Measurements from ENCODE around the gene TACC2.

Gene TACC2

DNA sequence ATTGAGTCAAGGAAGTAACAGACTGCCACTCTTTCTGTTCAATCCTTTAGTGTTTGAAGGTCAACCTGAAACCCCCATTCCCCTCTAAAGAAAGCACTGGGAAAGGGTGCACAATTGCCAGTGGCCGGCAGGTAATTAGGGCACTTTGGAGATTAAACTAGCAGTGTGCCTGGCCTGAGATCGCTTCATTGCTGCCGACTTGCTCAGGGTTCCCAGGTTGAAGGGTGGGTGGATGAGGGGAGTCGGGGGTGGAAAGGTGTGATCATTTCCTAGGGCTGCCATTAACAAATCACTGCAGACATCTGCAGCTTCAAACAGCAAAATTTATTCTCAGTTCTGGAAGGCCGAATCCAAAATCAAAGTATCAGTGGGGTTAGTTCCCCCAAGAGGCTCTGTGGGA, 265.9 kb downstream of the TACC2 start:
- DNase-seq: no peak

DNA sequence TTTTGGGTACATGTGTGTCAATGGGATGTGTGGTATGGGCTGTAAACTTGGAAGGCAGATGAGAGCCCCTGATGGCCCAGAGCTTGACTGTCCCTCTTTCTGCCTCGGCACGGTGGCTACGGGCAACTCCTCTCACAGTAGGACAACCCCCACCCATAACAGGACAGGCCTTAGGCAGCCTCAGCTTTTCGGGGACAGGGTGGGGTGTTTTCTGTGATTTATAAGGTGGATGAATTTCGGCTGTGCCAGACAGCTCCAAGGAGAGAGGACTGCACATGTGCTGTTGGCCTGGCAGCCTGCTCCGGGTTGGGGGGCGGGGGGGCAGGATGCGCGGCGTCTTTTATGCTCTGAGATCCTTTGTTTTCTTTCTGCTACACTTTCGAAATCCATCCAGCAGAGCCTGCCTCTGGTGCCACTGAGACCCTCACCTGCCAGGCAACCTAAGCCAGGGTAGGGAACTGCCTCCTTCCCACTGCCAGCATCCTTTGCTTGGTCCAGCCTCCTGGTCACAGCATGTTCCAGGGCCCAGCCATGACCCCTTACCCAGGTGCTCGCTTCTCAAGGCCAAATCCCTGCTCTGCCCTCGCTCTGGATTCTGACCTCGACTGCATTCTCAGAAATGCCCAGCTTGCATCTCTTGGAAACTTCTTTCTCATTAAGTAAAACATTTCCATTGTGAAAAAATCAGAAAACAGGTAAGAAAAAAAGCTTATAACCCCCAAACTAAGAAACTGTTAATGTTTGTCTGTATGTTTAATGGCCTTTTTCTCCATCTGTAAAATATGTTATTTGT, 266.7 kb downstream of the TACC2 start:
- DNase-seq: no peak

DNA sequence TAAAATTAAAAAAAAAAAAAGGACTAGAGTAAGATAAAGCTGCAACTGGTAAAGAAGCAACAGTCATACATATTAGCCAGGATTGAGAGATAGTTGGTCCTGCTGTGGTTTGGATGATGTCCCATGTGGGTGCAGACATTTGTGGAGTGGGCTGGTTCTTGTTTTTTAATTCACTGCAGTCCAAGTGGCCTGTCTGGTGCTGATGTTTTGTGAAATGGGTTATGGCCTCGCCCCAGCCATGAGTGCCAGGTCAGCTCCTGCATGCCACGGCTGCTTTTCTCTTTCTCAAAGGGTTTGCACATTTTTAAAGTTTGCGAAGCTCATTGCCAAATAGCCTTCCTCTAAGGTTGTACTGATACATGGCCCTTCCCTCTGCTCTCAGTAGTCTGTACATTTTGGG, 268.1 kb downstream of the TACC2 start:
- DNase-seq: no peak

DNA sequence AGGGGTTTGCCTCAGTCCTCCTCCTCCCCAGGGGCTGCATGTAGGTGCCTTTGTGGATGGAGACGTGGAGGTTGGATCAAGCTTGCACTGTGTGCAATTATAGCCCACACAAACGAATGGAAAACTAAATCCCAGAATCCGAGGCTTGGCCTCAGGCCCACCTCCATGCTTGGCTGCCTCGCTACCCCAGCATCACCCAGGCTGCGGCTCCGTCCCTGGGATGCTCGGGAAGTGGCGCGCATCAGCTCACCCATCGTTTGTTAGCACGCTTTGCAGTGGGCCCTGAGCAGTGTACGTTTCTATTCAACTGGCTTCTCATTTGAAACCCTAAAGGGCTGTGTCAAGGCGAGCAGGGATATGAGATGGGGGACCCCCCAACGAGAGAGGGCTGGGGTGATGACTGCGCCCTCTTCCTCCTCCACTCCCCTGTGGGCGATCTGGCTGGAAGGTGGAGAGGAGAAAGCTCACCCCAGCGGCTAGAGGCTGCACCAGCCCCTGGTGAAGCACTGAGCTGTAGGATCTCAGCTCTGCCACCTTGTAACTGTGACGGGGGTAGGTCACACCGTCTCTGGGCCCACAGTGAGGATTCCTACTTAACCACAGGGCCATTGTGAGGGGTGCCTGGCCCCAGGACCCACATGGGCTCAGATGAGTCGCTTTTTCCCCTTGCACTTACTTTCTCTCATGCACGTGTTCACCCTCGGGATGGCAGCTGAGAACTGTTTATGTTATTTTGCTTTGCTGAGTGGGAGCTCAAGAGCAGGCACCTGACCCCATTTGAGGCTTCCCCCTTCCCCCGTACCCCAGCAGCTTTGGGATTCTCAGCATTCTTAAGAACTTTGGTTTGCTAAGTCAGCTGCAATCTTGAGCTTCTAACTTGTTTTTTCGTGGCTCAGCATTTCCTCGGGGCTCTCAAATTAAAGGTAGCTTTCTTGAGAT, 269.4 kb downstream of the TACC2 start:
- DNase-seq: no peak

DNA sequence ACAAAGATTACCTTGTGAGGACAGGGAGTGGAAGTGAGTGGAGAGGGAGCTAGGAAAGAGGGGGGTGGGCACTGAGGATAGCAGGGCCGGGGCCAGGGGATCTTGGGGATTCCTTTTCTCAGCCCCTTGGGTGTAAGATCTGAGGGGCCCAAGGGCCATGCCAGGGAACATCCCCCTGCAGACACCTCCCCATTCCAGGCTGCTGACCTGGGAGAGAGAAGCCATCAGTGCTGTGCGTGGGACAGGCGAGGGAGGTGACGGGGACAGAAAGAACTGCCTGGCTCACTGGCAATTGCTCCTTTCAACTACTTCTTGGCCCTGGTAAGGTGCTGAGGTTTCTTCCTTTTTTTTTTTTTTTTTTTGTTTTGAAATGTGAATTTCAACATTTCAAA, 270.1 kb downstream of the TACC2 start:
- no peak for DNase-seq

DNA sequence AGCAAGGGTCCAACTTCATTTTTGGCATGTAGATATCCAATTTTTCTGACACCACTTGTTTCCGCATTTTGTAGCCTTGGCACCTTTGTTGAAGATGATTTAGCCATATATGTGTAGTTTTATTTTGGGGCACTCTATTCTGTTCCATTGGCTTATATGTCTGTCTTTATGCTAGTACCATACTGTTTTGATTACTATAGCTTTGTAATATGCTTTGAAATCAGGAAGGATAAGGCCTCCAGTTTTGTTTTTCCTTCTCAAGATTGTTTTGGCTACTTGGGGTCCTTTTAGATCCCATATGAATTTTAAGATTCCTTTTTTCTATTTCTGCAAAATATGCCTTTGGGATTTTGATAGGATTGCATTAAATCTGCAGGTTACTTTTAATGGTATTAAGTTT, 272.6 kb downstream of the TACC2 start:
- no peak for DNase-seq

DNA sequence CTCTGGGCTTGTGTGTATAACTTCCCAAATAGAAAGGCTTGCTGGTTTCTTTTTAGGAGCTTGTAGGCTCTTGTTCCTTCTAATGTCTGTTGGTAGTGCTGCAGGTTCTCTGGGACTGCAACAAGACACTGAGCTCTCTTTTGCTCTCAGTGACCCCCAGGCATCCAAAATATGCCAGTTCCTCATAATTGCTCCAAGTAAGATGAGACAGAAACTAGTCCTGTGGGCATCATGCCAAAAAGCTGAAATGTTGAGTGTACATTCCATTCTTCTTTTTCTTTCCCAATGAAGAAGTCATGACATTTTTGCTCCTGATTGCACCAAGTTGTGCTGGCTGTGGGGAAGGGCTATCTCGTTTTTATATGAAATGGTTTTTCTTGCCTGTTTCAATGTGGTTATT, 275.0 kb downstream of the TACC2 start:
- DNase-seq: no peak

DNA sequence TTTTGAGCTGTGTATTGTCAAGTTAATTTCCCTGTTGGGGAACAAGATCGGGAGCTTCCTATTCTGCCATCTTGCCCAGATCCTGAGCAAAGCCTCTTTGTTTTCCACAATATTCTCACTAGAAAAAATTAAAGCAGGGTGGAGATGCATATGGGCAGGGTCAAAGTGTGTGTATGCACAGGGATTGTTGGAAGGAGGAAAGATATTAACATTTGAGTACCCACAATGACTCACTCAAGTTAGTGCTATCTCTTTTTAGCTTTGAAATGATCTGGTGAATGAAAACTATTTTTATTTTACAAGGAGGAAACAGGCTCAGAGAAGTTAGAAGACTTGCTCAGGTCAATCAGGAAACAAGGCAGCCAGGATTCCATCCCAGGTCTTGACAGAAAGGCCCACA, 275.5 kb downstream of the TACC2 start:
- DNase-seq: no peak

DNA sequence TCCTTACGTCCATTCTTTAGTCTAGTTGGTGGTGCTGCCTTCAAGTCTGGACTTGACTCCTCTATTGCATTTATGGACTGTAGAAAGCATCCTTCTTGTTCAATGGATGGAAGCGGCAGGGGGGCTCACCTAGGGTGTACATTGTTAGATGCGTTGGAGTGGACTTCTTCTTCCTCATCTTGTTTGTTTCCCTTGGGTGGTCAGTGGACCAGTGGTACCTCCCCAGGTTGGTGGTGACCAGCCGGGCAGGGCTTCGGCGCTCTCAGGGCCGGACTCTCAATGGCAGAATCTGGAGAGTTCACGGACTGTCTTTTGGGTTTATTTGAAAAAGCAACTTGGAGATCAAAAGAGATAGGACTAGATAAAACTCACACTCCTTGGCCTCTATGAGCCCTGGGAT, 276.0 kb downstream of the TACC2 start:
- no peak for DNase-seq

DNA sequence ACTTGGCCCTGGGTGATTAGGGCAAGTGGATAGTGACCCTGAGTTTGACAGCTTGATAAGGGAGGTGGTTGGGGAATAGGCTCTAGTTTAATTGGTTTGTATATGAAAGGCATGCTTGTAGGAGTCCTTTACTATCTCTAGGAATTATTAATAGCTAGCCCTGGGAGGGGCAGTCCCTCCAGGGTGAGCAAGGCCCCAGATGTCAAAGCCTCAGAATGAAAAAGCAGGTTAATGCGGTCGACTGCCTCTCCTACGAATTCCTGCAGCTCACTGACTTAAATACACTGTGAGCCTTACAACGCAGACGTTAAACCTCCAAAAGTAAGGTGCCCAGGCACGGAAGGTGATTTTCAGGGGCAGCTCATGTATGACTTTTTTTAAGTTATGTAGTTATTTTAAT, 276.9 kb downstream of the TACC2 start:
- DNase-seq: no peak

DNA sequence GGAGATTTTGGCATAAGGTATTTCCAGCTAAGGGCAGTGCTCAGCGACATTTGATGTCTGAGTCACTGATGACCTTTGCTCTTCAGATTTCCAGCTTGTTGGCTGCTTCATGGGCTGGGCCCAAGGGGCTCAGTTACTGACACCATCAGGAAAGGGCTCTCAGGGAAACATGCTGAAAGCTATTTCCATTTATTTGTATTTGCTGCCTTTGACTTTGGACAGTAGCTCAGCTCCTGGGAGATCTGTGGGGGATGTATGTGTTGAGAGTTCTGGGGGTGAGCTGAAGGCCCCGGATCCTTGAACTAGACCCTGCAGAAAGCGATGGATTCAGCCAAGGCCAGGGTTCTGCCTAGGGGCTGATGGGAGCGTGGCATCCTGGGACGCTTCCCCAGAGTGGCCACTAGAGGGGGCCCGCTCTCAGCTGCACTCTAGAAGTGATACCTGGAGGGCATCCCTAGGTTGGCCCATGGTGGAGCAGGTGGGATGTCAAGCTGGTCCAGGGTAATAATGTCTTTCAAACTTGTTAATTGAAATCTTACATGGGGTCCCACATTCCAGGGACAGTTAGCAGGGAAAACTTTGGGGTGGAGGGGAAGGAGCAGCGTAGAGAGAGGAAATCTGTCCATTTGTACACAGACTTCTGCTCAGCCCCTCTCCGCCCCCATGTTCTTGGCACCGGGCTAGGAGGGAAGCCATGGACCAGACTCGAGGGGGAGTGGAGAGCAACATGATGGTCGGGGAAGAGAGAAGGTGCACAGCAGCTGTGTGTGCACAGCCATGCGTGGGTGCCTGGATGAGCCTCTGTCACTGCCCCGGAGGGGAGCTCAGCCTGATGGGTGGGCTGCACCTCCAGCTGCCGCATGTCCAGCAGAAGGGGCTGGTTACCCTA, 279.1 kb downstream of the TACC2 start:
- no peak for DNase-seq

DNA sequence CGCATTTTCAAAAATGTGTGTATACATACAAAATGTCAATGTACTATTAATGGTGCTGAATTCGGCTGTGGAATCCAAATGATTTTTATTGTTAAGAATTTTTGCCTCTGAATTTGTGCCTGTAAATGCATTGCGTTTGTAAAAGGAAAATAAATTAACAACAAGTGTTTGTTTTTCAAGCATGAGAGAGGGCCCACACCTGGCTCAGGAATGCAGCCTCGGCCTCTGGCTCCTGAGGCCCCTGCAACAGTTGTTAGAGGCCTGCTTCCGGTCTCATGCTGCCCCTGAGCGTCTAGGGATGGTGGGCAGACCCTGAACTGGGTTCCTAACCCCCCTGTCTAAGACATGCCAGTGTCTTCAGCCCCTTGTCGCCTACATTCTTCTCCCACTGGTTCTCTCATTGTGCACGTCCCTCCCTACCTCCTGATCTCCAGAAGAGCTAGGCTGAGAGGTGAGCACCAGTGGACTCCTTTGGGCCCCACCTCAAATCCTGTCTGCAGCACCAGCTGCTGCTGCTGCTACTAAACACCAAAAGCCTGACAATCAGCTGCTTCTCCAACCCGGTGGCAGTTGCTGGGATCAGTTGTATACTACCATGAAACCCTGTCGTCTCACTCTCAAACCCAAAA, 280.2 kb downstream of the TACC2 start:
- no peak for DNase-seq

DNA sequence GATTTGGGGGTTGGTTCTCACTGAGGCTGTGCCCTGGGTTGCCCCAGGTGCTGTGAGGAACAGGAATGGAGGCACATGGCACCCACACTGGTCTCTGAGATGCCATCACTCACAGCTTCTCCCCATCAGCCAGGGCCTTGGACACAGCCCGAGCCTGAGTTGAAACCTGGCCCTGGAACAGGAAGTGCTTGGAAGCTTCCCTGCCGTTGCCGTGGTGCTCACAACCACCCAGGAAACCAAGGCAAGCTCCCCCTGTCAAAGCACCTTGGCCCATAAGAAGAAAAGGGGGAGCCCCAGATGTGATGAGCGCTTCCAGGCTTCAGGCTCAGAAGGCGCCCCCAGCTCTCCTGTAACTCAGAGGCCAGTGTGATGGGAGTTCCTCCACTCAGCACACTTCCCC, 282.1 kb downstream of the TACC2 start, which contains the start of gene BTBD16:
TSS of gene BTBD16 (plus strand) at position 221 of the 400 bp plus-strand sequence. CDS start 3,786 bp downstream, outside the sequence.
- no peak for DNase-seq

DNA sequence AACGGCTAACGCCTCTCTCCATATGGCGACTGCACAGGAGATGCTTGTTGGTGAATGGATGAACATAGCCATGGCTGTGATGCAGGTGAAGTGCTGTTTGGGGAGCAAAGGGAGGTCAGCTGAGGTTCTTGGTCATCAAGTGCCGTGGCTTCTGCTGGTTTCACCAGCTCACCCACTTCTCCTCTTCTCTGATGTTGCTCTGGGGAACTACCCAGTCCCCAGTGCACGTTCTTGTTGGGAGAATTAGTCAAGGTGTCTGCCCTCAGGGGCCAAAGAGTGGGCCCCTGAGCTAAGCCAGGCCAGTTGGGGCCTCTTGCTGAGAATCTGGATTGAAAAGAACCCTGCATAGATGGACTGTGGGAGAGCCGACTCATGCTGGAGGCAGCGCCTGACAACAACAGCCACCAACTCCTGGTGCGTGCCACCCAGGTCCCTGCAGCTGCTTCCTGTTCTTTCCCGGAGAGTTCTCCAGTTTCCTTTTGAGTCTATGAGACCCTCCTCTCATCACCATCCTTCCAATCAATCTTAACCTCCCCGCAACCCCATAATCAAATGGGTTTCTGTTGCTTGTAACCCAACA, 285.1 kb downstream of the TACC2 start:
- DNase-seq: no peak

DNA sequence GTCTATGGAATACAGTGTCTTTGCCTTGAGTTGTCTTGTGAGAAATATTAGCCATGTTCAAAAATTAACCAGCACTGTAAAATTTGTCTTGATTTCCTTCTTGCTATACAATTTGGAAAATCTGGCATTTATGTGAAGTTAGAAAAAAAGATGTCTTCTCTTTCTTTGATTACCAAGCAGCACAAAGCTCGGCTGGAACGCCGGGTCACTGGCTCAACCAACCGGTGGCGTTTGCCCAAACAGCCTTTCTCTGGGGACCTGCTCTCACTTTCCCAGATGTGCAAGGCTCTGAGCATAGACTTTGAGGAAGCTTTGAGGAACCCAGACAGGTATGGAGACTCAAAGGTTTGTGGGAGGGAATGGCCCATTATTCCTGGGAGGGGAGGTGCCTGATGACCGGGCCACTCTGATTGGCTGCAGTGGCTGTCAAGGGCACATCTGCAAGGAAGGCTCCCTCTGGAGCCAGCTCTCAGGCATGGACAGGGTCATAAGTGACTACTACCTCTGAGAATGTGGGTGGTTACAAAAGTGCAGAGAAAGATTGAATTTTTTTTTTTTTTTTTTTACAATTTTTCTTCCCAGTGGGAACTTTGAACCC, 287.7 kb downstream of the TACC2 start:
- DNase-seq: no peak

DNA sequence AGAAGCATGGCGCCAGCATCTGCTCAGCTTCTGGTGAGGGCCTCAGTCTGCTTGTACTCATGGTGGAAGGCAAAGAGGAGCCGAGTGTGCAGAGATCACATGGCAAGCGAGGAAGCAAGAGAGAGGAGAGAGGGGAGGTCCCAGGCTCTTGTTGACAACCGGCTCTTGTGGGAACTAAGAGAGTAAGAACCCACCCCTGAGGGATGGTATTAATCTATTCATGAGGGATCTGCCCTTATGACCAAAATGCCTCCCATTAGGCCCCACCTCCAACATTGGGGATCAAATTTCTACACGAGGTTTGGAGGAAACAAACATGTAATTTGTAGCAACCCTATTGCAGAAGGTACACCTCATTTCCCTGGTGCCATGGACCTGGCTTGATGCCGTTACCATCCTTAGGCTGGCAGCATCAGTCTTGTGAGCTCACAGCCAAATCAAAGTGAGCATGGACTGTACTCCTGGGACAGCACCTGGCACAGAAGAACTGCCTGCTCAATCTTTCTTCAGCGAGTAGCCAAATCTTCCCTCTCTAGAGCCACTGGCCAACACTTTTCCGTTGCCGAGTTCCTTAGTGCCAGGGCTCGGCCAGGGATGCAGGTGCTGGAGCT, 288.7 kb downstream of the TACC2 start:
- no peak for DNase-seq

DNA sequence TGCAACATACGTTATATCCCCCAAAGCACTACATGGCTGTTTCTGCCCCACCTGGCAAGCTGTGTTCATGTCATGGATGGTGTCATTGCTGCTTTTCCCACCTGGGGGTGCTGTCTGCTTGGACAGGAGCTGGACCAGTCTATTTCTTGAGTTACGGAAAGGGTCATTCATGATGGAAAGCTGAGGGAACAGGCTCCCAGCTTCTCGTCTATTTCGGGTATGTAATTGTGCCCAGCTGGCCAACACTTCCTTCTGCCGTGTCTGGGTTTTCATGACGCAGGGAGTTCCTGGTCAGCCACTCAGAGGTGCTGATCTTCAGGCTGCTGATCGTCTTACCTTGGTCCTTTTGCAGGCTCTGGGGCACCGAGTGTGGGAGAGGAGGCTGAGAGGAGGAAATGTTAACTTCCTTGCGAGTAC, 290.8 kb downstream of the TACC2 start:
- no peak for DNase-seq

DNA sequence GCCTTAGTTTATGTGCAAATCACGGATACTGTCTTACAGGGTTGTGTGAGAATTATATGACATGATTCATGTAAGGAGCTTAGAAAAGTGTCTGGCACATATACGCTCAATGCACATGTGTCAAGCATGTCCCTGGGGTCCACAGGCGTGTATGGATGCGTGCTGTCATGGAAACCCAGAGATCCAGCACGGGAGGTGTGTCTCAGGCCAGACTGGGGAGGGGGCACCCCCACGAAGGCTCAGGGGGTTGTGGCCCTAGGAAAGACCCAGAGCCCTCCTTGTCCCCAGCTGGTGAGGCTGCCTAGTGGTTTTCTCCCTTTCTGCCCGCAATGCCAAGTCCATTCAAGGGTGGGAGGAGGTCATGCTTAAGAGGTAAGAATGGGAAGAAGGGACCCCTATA, 291.2 kb downstream of the TACC2 start:
- DNase-seq: no peak

DNA sequence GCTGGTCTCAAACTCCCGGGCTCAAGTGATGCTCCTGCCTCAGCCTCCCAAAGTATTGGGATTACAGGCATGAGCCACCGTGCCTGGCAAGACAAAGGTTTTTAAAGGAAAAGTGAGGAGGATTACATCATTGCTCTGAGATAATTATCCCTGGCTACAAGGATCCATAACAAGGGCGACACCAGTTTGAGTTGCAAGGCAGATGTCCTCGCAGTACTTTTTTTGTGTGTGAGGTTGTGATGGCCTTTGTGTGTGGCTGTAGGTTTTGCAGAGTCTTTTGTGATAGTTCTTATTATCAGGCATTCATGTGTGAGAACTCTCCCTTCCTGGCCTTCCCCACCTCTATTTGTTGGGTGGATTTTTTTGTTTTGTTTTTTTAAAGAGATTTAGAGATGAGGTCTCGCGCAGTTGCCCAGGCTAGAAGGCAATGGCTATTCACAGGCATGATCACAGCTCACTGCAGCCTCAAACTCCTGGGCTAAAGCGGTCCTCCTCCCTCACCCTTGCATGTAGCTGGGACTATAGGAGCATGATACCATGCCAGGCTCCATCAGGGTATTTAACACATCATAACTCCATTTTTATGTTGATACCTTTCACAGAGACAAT, 292.2 kb downstream of the TACC2 start:
- no peak for DNase-seq

DNA sequence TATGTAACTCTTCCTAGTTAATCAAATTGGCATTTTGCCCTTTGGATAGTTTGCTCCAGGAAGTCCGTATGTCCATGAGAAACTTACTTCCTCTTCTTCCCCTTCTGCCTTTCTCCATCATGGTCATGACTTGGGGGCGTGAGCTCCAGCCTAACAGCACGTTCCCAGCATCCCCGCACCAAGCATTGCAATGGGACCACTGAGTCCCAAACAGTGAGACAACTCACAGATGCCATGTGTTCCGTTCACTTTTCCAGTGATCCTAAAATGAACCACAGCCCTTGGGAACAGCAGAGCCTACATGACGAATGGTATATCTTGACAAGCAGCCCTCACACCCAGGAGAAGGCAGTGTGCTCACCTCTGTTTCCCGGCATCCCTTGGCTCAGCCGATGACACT, 292.8 kb downstream of the TACC2 start:
- no peak for DNase-seq

DNA sequence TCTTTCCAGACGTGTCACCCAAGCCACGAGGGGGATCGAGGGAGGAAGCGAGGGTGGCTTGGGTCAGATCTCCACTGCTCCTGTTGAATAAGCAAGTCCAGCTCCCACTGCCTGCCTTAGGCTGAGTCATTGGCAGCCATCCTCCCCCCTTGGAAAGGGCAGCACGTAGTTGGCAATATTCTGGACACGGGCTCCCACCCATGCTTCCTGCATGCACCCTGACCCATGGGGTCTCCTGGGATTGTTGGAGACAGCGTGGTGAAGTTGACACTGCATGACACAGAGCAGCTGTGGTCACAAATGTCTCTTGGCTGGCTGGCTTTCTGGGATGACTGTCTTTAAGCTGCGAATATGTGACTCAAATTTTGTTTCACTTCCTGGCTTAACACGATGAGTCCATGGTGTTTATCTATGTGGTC, 293.3 kb downstream of the TACC2 start:
- DNase-seq: no peak
